HepG2 (cell line): ENCODE measurements around the gene PHF21B. TPM values are rescaled to one million over a fixed set of nuclear protein-coding genes. Genes with fewer than 3 reads are reported as not detected.

Experiments used
- ATAC-seq: fragments of 200-7000 bp; cut with Tn5 transposase; 3 replicates; pipeline ENCODE4 v1.9.1; 2020; ENCODE audit warnings: mild to moderate bottlenecking, moderate library complexity
- BruUV-seq: library from RNA; stranded (reverse); fragments of 400-500 nt; replicated peaks from 2 replicates; lab custom pipeline; 2021; lab: Mats Ljungman, UMichigan
- CTCF ChIA-PET: fragments of 300-600 bp; formaldehyde crosslinking; extraction: SDS; loops from one replicate; lab custom pipeline; 2021; ENCODE audit warnings: low total read pairs, inconsistent platforms, low intra/inter-chr PET ratio; lab: Yijun Ruan, JAX
- POLR2A ChIA-PET: fragments of 350-600 bp; sonication (Branson Sonifier 250); formaldehyde crosslinking; loops from one replicate; lab custom pipeline; 2020; ENCODE audit warnings: antibody characterized with exemption, inconsistent platforms; lab: Yijun Ruan, JAX
- DNase-seq: peaks from one replicate; pipeline ENCODE4 v3.0.0-alpha.2; 2015; ENCODE audit warnings: low spot score
- FAIRE-seq: peaks from 3 replicates; lab custom pipeline; 2011; peaks lifted over from hg19 to GRCh38; lab: Jason Lieb, UNC
- H2AFZ ChIP-seq: one replicate; pipeline ENCODE4 v1.6.1; 2011; ENCODE audit warnings: low read length, inconsistent platforms
- H3K27ac ChIP-seq: fragments of 300-600 bp; 3 replicates; pipeline ENCODE4 v1.8.0; 2011; ENCODE audit warnings: mixed run types, mild to moderate bottlenecking, mixed read lengths, low read length, inconsistent platforms; ENCODE audit not compliant: insufficient read depth; ENCODE audit errors: extremely low read length
- H3K27me3 ChIP-seq, 2 experiments: fragments of 200-600 bp in 1 of 2; 2 replicates in 1 of 2; 3 replicates in 1 of 2; pipeline versions ENCODE4 v1.6.0 to v1.8.0; 2011; ENCODE audit warnings: low read length in 2 of 2, mild to moderate bottlenecking in 2 of 2, moderate library complexity in 2 of 2, inconsistent platforms in 1 of 2; ENCODE audit not compliant: insufficient read depth in 2 of 2, control insufficient read depth in 1 of 2
- H3K36me3 ChIP-seq, 2 experiments: fragments of 200-600 bp in 1 of 2; replicated peaks in 1 of 2; 2 replicates in 1 of 2; 3 replicates in 1 of 2; pipeline versions ENCODE4 v1.5.1 to v1.8.0; 2011; ENCODE audit warnings: low read length in 2 of 2, inconsistent platforms in 1 of 2; ENCODE audit not compliant: insufficient read depth in 2 of 2, control insufficient read depth in 1 of 2
- H3K4me1 ChIP-seq: 2 replicates; pipeline ENCODE4 v1.5.1; 2012; ENCODE audit warnings: low read length, inconsistent platforms; ENCODE audit not compliant: insufficient read depth
- H3K4me2 ChIP-seq: 2 replicates; pipeline ENCODE4 v1.6.0; 2011; ENCODE audit warnings: low read depth, low read length, inconsistent platforms
- H3K4me3 ChIP-seq, 3 experiments: fragments of 200-600 bp in 1 of 3; sonication (generic), shearing (Covaris generic) in 1 of 3; replicated peaks in 1 of 3; 2 replicates each; pipeline ENCODE4 v1.5.1; 2011 to 2016; ENCODE audit warnings: low read length in 3 of 3, inconsistent platforms in 2 of 3, low read depth in 2 of 3, mild to moderate bottlenecking in 2 of 3, control low read depth in 1 of 3, mixed read lengths in 1 of 3; ENCODE audit not compliant: insufficient read depth in 1 of 3
- H3K79me2 ChIP-seq: one replicate; pipeline ENCODE4 v1.6.1; 2011; ENCODE audit warnings: low read length, inconsistent platforms; ENCODE audit not compliant: insufficient read depth
- H3K9ac ChIP-seq: 2 replicates; pipeline ENCODE4 v1.6.0; 2011; ENCODE audit warnings: mild to moderate bottlenecking, low read depth, low read length, inconsistent platforms; ENCODE audit not compliant: insufficient read depth
- H3K9me3 ChIP-seq: 2 replicates; pipeline ENCODE4 v1.5.1; 2012; ENCODE audit warnings: mild to moderate bottlenecking, low read length
- H4K20me1 ChIP-seq: 2 replicates; pipeline ENCODE4 v1.6.0; 2011; ENCODE audit warnings: inconsistent platforms, mild to moderate bottlenecking, low read length, moderate library complexity; ENCODE audit not compliant: insufficient read depth
- ARHGAP35 ChIP-seq: sonication (generic); formaldehyde crosslinking; IDR thresholded peaks from 2 replicates; pipeline ENCODE4 v1.9.0; 2022; ENCODE audit warnings: mild to moderate bottlenecking, inconsistent platforms, moderate library complexity, missing genetic modification reagents, borderline replicate concordance
- TOE1 ChIP-seq: sonication (generic); formaldehyde crosslinking; IDR thresholded peaks from 2 replicates; pipeline ENCODE4 v1.4.0; 2020; ENCODE audit warnings: mild to moderate bottlenecking, missing genetic modification reagents
- ZFP1 ChIP-seq: IDR thresholded peaks from 2 replicates; pipeline ENCODE4 v1.6.1; 2016
- ZNF292 ChIP-seq: sonication (generic); formaldehyde crosslinking; IDR thresholded peaks from 2 replicates; pipeline ENCODE4 v1.8.1; 2022; ENCODE audit warnings: mild to moderate bottlenecking, low read depth, missing genetic modification reagents, borderline replicate concordance
- ZNF451 ChIP-seq: sonication (generic); formaldehyde crosslinking; IDR thresholded peaks from 2 replicates; pipeline ENCODE4 v1.5.0; 2020; ENCODE audit warnings: mild to moderate bottlenecking, missing genetic modification reagents
- ZNF550 ChIP-seq: sonication (generic); formaldehyde crosslinking; IDR thresholded peaks from 2 replicates; pipeline ENCODE4 v1.4.0; 2020; ENCODE audit warnings: mild to moderate bottlenecking, missing genetic modification reagents, borderline replicate concordance
- WGBS: methylation state at CpG from one replicate; pipeline ENCODE4 v1.1.6; 2017; ENCODE audit warnings: low lambda C conversion rate; 5-methylcytosine and 5-hydroxymethylcytosine counted together
- in situ Hi-C: cut with HindIII; loops from 2 replicates; pipeline ENCODE4 v1.10.0; 2017; ENCODE audit warnings: low pct_unique_long_range_greater_than_20kb; ENCODE audit not compliant: extremely low pct_ligation_motif_present
- intact Hi-C: fragments of 100-400 bp; cut with micrococcal nuclease; formaldehyde crosslinking; loops from one replicate; pipeline ENCODE4 v1.10.0; 2022; ENCODE audit not compliant: unreplicated experiment
- polyA plus RNA-seq, 8 experiments: library from polyadenylated mRNA; depleted of rRNA in 3 of 8; stranded (reverse) in 7 of 8; unstranded in 1 of 8; fragments of >200 nt; fragmentation: Illumina TruSeq in 4 of 8; extraction: Trizol in 4 of 8; gene quantifications; 2 replicates each; pipeline versions ENCODE4 v1.2.1 to v1.2.3, GENCODE V29; 2011 to 2016; ENCODE audit warnings: low read depth in 4 of 8, missing spikeins in 1 of 8, mixed read lengths in 1 of 8; ENCODE audit not compliant: insufficient read depth in 1 of 8
- total RNA-seq, 5 experiments: library from RNA; depleted of rRNA; stranded (reverse); fragments of >200 nt; fragmentation: Illumina TruSeq; extraction: Trizol; gene quantifications; 2 replicates each; pipeline ENCODE4 v1.2.3, GENCODE V29; 2016; ENCODE audit warnings: low read depth in 1 of 5

The PHF21B gene
- total and polyA plus RNA-seq, 2 of the 13 experiments (the other 11 are each of a cell fraction or from before 2014, with no cell fraction given): not detected

- no peak for ATAC-seq
- FAIRE-seq: no peak
These were observed 42.1 kb upstream of the PHF21B start for GRCh38 chr22:45051946-45052345.

GRCh38 chr22:45051419-45051818 lies 41.6 kb upstream of the PHF21B start:
- intact Hi-C loops: no loop called here

More at GRCh38 chr22:45051946-45052345, 42.1 kb upstream of the PHF21B start:
- H3K4me1 ChIP-seq: no peaks in the 10 kb centered on the region
- no peak overlapping the region for H3K4me2 ChIP-seq
- DNase-seq: no peak
- H3K4me3 ChIP-seq: no peak overlapping the region
- no peak overlapping the region for H3K9ac ChIP-seq
- no peak for TF ChIP-seq ZNF451 (CRISPR knock-in tag)
- TF ChIP-seq ZFP1 (CRISPR knock-in tag): no peak
- in situ Hi-C loops (no loop called here), intact Hi-C loops (no loop called here)
- ChIA-PET POLR2A (no interaction called here), CTCF (no interaction called here)
- H3K27me3 ChIP-seq: peaks cover 5 to 64% of the 10 kb centered on the region in 2 experiments; a peak in 4 of 5 replicates
- H4K20me1 ChIP-seq: no peaks in the 10 kb centered on the region
- WGBS: 42% methylated on average over 7 of the region's 10 CpGs
- H3K9me3 ChIP-seq: no peaks in the 10 kb centered on the region
- no peak overlapping the region for H2AFZ ChIP-seq
- BruUV-seq: no TSS peak
- H3K27ac ChIP-seq: no peak overlapping the region
- H3K79me2 ChIP-seq: no peaks in the 10 kb centered on the region
- no peaks in the 10 kb centered on the region for H3K36me3 ChIP-seq

More at GRCh38 chr22:45051419-45051818, 41.6 kb upstream of the PHF21B start:
- no peak overlapping the region for H3K9ac ChIP-seq
- WGBS: 14% methylated on average over 8 of the region's 8 CpGs
- H3K27me3 ChIP-seq: peaks cover 5 to 64% of the 10 kb centered on the region in 2 experiments; a peak in 4 of 5 replicates
- no peaks in the 10 kb centered on the region for H3K4me1 ChIP-seq
- no peak overlapping the region for H3K4me3 ChIP-seq
- ATAC-seq (no peak), FAIRE-seq (no peak), DNase-seq (no peak)
- in situ Hi-C loops: no loop called here
- no peak for TF ChIP-seq ARHGAP35 (CRISPR knock-in tag)
- no peak for TF ChIP-seq ZNF550 (CRISPR knock-in tag)
- no peak for TF ChIP-seq TOE1 (CRISPR knock-in tag)
- TF ChIP-seq ZNF292: no peak
- no peak overlapping the region for H2AFZ ChIP-seq
- H3K36me3 ChIP-seq: no peaks in the 10 kb centered on the region
- ChIA-PET CTCF (no interaction called here), POLR2A (no interaction called here)
- no TSS peak for BruUV-seq
- no peak overlapping the region for H3K27ac ChIP-seq
- no peaks in the 10 kb centered on the region for H3K9me3 ChIP-seq
- H4K20me1 ChIP-seq: no peaks in the 10 kb centered on the region
- no peak overlapping the region for H3K4me2 ChIP-seq
- no peaks in the 10 kb centered on the region for H3K79me2 ChIP-seq
